Liver (tissue), 3 donors: ENCODE results near the gene NUTF2.

Experiments used
- CTCF ChIP-seq: fragments of 150-350 bp; IDR thresholded peaks from 2 replicates; pipeline ENCODE4 v1.5.1; 2017; ENCODE audit warnings: improper control_type of control experiment, low read depth, low read length; ENCODE audit not compliant: missing input control
- MAX ChIP-seq: IDR thresholded peaks from 2 replicates; pipeline ENCODE4 v1.6.1; 2016; ENCODE audit warnings: antibody characterized with exemption
- RAD21 ChIP-seq, 2 donors: IDR thresholded peaks; 2 replicates each; pipeline ENCODE4 v1.6.1; 2016; ENCODE audit warnings: antibody characterized with exemption in 2 of 2, mild to moderate bottlenecking in 2 of 2
- REST ChIP-seq: IDR thresholded peaks from 2 replicates; pipeline ENCODE4 v1.6.1; 2016; ENCODE audit warnings: antibody characterized with exemption, mild to moderate bottlenecking
- donor health status: healthy.
- donor health status: healthy.

GRCh38 chr16:67919622-67920221, 73.0 kb downstream of the NUTF2 start:
- no peak for TF ChIP-seq RAD21 (IDR thresholded peaks at IDR 0.05)
- no peak for TF ChIP-seq MAX
- no peak for TF ChIP-seq CTCF
- TF ChIP-seq REST = no peak
